NCI-H1436 treated with DMSO at 0.1 percent for 48 hours (cell line): Measurements from ENCODE around the gene SSX3.
"Not testable (repeated sequence)": the region's sequence is repeated elsewhere in the genome, so short reads cannot be mapped to it uniquely, and the experiment has no call there.

ENCODE experiments used
- DNase-seq: peaks from one replicate; lab custom pipeline; 2025; lab: John Stamatoyannopoulos, UW

SSX3 gene, protein sequence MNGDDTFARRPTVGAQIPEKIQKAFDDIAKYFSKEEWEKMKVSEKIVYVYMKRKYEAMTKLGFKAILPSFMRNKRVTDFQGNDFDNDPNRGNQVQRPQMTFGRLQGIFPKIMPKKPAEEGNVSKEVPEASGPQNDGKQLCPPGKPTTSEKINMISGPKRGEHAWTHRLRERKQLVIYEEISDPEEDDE

DNA sequence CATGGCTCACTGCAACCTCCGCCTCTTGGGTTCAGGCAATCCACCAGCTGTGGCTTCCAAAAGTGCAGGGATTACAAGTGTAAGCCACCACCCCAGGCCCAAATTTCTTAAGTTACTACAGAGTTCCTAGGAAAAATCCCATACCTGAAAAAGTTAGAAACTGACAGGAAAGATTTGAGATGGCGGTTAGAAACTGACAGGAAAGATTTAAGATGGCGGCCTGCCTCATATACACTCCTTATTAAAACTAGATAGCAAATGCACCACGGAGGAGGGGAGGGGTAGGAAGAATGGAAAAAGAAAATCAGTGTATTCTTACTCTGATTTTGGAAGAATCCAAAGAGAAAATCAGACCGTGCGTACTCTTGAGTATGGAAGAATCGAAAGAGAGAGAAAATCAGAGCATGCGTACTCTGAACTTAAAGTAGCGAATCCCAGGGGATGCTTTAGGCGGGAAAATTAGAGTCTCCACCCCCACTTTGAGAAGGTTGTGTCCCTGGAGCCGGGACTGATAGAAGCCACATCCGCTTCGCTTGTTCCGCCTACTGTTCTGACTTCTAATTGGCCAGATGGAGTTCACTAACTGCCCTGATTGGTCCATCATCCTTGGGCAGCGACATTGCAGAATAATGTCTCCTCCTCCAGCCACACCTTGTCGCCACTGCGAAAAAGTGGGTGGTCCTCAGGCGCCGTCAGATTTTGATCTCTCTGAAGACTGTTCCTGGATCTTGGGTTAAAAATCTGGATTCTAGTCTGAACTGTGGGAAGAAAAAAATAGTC is at the start of gene SSX3:
Gene SSX3 (minus strand): TSS at position 389 of the 780 bp plus-strand sequence. CDS start 1,454 bp downstream, outside the sequence.
- not testable (repeated sequence) for DNase-seq

DNA sequence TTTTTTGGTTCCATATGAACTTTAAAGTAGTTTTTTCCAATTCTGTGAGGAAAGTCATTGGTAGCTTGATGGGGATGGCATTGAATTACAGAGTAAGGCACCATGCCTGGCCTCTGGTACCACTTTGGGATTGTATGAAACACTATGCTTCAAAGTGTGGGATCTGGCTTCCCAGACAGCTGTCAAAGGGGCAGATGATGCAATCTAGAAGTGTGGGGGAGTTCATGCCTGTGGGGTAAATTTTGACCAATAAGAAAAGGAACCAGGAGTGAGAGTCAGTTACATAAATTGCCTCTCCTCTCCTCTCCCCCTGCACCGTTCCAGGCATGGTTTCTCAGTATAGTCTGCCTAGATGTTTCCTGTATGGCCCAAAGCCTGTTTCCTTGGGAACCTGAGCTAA is 41.3 kb upstream of the SSX3 start:
- DNase-seq = not testable (repeated sequence)

DNA sequence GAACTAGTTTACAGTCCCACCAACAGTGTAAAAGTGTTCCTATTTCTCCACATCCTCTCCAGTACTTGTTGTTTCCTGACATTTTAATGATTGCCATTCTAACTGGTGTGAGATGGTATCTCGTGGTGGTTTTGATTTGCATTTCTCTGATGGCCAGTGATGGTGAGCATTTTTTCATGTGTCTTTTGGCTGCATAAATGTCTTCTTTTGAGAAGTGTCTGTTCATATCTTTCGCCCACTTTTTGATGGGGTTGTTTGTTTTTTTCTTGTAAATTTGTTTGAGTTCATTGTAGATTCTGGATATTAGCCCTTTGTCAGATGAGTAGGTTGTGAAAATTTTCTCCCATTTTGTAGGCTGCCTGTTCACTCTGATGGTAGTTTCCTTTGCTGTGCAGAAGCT is 40.4 kb upstream of the SSX3 start:
- DNase-seq = not testable (repeated sequence)

DNA sequence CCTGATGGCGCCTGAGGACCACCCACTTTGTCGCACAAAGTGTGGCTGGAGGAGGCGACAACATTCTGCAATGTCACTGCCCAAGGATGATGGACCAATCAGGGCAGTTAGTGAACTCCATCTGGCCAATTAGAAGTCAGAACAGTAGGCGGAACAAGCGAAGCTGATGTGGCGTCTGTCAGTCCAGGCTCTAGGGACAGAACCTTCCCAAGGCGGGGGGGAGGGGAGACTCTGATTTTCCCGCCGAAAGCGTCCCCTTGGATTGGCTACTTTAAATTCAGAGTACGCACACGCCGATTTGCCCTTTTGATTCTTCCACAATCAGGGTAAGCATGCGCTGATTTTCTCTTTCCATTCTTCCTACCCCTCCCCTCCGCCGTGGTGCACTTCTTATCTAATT is 26.7 kb upstream of the SSX3 start, which contains the start of gene SSX4:
Gene SSX4 (plus strand): TSS at position 301 of the 400 bp plus-strand sequence. CDS start 515 bp downstream, outside the sequence.
- not testable (repeated sequence) for DNase-seq

DNA sequence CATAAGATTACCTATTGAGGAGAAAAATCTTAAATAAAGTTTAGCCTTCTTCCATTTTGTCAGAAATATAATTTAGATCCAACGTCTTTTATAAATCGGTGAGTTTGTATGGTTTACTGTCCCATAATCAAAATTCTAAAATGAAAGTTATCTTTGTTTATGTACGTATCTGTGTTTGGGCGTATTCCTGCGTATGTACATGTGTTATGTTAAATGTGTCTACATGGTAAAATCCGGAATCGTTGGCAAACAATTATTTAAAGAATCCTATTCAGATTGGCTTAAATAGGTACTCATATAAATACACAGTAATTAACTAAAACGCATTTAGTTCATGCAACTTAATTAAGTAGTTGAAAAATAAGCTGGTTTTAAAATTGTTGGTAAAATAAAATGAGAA is 13.9 kb upstream of the SSX3 start:
- DNase-seq = not testable (repeated sequence)

DNA sequence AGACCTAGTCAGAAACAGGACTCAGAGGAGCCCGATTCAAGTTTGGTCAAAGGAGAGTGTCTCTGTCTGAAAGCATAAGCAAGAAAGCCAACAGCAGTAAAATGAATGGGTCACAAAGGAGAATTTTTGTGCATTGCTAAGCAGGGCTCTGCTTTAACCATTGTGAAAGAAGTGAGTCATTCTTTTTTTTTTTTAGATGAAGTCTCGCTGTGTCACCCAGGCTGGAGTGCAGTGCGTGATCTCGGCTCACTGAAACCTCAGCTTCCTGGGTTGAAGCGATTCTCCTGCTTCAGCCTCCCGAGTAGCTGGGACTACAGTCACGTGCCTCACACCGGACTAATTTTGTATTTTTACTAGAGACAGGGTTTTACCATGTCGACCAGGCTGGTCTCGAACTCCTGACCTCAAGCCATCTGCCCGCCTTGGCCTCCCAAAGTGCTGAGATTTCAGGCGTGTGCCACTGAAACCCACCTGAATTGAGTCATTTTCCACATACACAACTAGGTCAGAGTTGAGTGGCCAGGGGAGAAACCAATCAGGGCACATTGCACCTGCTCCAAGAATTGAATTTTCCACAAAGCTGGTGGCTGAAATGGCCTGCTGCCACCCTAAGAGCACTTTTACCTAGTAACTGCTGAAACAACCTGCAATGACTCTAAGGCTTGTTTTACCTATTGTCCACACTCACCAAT is 11.4 kb upstream of the SSX3 start:
- DNase-seq = not testable (repeated sequence)

DNA sequence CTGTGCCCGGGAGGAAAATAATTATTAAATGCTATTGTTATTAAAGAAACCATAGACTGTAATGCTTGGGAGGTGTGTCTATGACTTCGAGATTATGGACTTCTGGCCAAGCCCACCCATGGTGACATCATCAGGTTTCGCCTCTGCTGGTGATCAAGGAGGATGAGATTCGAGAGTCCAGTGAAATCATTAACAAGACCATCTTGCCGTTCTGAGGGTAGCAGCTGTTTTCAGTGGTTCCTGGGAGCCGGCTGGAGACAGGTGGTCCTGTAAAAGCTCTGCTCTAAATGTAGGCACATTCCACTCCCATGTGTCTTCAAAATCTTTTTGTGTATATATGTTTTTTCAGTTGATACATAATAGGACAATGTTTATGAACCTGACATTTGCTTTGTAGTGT is 2.8 kb upstream of the SSX3 start:
- DNase-seq = not testable (repeated sequence)

DNA sequence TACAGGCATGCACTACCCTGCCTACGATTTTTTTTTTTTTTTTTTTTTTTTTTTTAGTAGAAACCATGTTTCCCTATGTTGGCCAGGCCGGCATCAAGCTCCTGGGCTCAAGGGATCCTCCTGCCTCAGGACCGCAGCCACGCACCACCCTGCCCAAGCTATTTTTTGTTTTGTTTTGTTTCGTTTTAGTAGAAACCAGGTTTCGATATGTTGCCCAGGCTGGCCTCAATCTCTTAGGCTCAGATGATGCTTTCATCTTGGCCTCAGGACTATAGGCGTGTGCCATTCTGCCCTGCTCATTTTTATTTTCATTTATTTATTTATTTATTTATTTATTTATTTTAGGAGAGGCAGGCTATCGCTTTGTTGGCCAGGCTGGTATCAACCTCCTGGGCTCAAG is 1.2 kb upstream of the SSX3 start:
- DNase-seq = no peak

DNA sequence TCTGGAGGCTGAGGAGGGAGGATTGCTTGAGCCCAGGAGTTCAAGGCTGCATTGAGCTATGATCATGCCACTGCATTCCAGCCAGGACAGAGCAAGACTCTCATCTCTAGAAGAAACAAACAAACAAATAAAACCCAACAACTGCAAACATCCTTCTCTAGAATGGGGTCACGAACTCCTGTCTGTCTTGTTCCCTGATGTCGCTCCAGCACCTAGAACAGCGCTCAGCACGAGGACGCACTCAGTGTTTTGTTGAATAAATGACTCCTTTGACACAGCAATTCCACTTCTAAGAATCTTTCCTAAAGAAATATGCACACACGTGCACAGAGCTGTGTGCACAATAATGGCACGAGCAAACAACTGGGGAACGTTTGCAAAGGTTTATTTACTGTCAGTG is 10.4 kb downstream of the SSX3 start:
- not testable (repeated sequence) for DNase-seq

DNA sequence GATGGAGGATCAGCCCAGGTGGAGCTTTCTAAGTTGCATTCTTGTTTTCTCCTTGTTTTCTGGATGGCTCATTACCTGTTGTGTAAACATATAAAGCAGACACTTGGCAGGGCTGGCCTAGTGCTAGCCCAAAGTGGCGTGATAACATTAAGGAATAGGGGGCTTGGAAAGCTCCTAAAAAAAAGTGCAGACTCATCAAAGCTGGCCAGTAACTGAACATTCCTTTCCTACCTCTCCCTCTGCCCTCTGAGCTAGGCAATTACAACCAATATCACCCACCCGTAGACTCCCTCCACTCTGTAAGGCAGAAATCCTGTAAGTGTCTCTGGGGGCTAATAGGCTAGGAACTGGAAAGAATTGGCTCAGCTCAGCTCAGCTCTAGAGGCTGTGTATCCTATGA is 42.5 kb downstream of the SSX3 start:
- not testable (repeated sequence) for DNase-seq

DNA sequence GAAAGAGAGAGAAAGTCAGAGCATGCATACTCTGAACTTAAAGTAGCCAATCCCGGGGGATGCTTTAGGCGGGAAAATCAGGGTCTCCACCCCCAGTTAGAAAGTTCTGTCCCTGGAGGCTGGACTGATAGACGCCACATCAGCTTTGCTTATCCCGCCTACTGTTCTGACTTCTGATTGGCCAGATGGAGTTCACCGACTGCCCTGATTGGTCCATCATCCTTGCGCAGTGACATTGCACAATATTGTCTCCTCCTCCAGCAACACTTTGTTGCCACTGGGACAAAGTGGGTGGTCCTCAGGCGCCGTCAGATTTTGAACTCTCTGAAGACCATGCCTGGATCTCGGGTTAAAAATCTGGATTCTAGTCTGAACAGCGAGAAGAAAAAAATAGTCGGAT is 50.3 kb downstream of the SSX3 start:
- no peak for DNase-seq
